Measurements from ENCODE around the gene DAZAP2.
"Not testable (repeated sequence)": the region's sequence is repeated elsewhere in the genome, so short reads cannot be mapped to it uniquely, and the experiment has no call there.

Gene DAZAP2

GRCh38 chr12:51246254-51246853, 7.7 kb downstream of the DAZAP2 start:
- peak overlapping the region; percentile 26 for H3K4me3 ChIP-seq (ENCODE audit: low read depth, low read length)
- TF ChIP-seq POLR2A (IDR thresholded peaks at IDR 0.05; ENCODE audit: extremely low read depth, insufficient read length) (no peak), MYC (IDR thresholded peaks at IDR 0.05; ENCODE audit: low read depth, low read length) (0 out of 2 replicates have a peak, but pooled peaks have one; percentile 51), MAX (IDR thresholded peaks at IDR 0.05; ENCODE audit: low read depth, low read length) (peak; percentile 72)
- DNase-seq (ENCODE audit: low read depth), result peak; percentile 94

DNA sequence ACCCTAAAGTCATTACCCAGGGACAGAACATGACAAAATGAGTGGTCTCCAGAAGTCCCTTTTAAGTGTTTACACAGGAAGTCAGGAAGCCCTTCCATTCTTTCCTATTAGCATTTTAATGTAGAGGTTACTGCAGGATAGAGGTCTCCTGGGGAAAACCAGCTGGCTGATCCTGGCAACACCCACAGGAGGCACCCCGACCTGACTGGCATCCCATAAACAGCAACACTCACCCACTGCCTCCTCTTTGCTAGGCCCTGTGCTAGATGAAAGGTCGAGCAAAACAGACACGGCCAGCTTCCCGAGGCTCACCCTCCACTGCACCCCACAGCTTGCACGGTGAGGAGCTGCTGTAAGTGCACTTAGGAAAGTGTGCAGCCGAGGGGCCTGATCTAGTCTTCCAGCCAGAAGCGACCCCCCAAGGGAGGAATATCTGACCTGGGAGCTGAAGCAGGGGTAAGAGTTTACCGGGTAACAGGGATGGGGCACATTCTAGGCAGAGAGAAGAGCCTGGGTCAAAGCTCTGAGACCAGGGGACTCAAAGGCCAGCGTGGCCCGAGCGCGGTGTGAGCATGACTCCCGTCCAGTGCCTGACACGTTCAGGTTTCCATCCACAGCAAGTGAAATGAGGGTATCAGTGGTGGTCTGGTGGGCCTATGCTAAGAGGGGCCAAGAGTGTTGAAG, 9.0 kb downstream of the DAZAP2 start:
- no peak overlapping the region for H3K4me3 ChIP-seq (ENCODE audit: low read depth, low read length)

DNA sequence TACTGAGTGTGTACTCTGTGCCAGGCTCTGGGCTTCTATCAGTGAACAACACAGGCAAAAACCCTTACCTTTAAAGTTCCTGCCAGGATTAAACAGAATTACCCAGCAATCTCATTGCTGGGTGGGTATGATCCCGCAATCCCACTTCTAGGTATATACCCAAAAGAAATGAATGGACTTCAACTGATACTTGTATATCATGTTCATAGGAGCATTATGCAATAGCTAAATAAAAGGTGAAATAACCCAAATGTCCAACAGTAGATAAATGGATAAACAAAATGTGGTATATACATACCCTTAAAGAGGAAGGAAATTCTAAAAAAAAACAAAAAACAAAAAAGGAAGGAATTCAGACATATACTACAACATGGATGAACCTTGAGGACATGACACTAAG, 14.7 kb downstream of the DAZAP2 start:
- DNase-seq (ENCODE audit: low read depth), result no peak
- TF ChIP-seq, protein P1, sequence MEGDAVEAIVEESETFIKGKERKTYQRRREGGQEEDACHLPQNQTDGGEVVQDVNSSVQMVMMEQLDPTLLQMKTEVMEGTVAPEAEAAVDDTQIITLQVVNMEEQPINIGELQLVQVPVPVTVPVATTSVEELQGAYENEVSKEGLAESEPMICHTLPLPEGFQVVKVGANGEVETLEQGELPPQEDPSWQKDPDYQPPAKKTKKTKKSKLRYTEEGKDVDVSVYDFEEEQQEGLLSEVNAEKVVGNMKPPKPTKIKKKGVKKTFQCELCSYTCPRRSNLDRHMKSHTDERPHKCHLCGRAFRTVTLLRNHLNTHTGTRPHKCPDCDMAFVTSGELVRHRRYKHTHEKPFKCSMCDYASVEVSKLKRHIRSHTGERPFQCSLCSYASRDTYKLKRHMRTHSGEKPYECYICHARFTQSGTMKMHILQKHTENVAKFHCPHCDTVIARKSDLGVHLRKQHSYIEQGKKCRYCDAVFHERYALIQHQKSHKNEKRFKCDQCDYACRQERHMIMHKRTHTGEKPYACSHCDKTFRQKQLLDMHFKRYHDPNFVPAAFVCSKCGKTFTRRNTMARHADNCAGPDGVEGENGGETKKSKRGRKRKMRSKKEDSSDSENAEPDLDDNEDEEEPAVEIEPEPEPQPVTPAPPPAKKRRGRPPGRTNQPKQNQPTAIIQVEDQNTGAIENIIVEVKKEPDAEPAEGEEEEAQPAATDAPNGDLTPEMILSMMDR (IDR thresholded peaks at IDR 0.05; ENCODE audit: low read depth, low read length), result no peak
- TF ChIP-seq MAX (IDR thresholded peaks at IDR 0.05; ENCODE audit: low read depth, low read length), result no peak
- no peak for TF ChIP-seq MYC (IDR thresholded peaks at IDR 0.05; ENCODE audit: low read depth, low read length)
- TF ChIP-seq POLR2A (IDR thresholded peaks at IDR 0.05; ENCODE audit: extremely low read depth, insufficient read length), result no peak
- no peak overlapping the region for H3K4me3 ChIP-seq (ENCODE audit: low read depth, low read length)

More for the DNA sequence above, 9.0 kb downstream of the DAZAP2 start:
- DNase-seq (ENCODE audit: low read depth), result no peak
- no peak for TF ChIP-seq MYC (IDR thresholded peaks at IDR 0.05; ENCODE audit: low read depth, low read length)
- no peak for TF ChIP-seq MAX (IDR thresholded peaks at IDR 0.05; ENCODE audit: low read depth, low read length)
- no peak for TF ChIP-seq POLR2A (IDR thresholded peaks at IDR 0.05; ENCODE audit: extremely low read depth, insufficient read length)
- TF ChIP-seq, protein P1 (IDR thresholded peaks at IDR 0.05; ENCODE audit: low read depth, low read length), result no peak

- no peak overlapping the region for H3K4me3 ChIP-seq (ENCODE audit: low read depth, low read length)
- TF ChIP-seq POLR2A (IDR thresholded peaks at IDR 0.05; ENCODE audit: extremely low read depth, insufficient read length) (no peak), MYC (IDR thresholded peaks at IDR 0.05; ENCODE audit: low read depth, low read length) (no peak), MAX (IDR thresholded peaks at IDR 0.05; ENCODE audit: low read depth, low read length) (no peak)
- TF ChIP-seq, protein P1 (IDR thresholded peaks at IDR 0.05; ENCODE audit: low read depth, low read length), result no peak
- no peak for DNase-seq (ENCODE audit: low read depth)
Observed at GRCh38 chr12:51254536-51254935, 15.9 kb downstream of the DAZAP2 start.

DNA sequence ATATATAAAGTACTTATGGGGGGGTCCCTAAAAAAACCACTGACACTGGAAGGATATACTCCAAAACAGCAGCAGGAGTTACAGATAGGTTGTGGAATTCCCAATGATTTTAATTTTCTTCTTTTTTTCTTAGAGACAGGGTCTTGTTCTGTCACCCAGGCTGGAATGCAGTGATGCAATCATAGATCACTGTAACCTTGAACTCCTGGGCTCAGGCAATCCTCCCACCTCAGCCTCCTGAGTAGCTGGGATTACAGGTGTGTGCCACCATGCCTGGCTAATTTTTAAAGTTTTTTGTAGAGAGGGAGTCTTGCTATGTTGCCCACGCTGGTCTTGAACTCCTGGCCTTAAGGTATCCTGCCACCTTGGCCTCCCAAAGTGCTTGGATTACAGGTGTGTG, 21.0 kb downstream of the DAZAP2 start:
- not testable (repeated sequence) for H3K4me3 ChIP-seq (ENCODE audit: low read depth, low read length); DNase-seq (ENCODE audit: low read depth)

GRCh38 chr12:51262758-51263177, 24.1 kb downstream of the DAZAP2 start:
- TF ChIP-seq POLR2A (IDR thresholded peaks at IDR 0.05; ENCODE audit: extremely low read depth, insufficient read length), result no peak
- TF ChIP-seq, protein P1 (IDR thresholded peaks at IDR 0.05; ENCODE audit: low read depth, low read length), result peak; percentile 41
- DNase-seq (ENCODE audit: low read depth), result peak; percentile 72
- no peak overlapping the region for H3K4me3 ChIP-seq (ENCODE audit: low read depth, low read length)
